Central memory CD4-positive, alpha-beta T cell (primary cell): ENCODE measurements around the gene ATAD2B.

Experiments used
- DNase-seq: peaks from one replicate; pipeline ENCODE4 v3.0.0; 2022

The ATAD2B gene

GRCh38 chr2:23905155-23905554 is 21.8 kb downstream of the ATAD2B start:
- no peak for DNase-seq

- DNase-seq: no peak
These were observed 22.2 kb downstream of the ATAD2B start for GRCh38 chr2:23904692-23905091.

- no peak for DNase-seq
These were observed 22.7 kb downstream of the ATAD2B start for GRCh38 chr2:23904215-23904614.

- no peak for DNase-seq
These were observed 23.9 kb downstream of the ATAD2B start for GRCh38 chr2:23903034-23903433.

- DNase-seq: no peak
These were observed 24.7 kb downstream of the ATAD2B start for GRCh38 chr2:23901966-23902846.

- no peak for DNase-seq
These were observed 26.2 kb downstream of the ATAD2B start for GRCh38 chr2:23900541-23901322.

GRCh38 chr2:23900133-23900532 is 26.8 kb downstream of the ATAD2B start:
- DNase-seq: no peak

GRCh38 chr2:23871206-23871605 is 55.7 kb downstream of the ATAD2B start:
- DNase-seq: no peak

GRCh38 chr2:23867449-23867848 is 59.5 kb downstream of the ATAD2B start:
- no peak for DNase-seq

- no peak for DNase-seq
These were observed 64.1 kb downstream of the ATAD2B start for GRCh38 chr2:23862716-23863426.

GRCh38 chr2:23861952-23862351 is 65.0 kb downstream of the ATAD2B start:
- DNase-seq: no peak

GRCh38 chr2:23859983-23860382 is 66.9 kb downstream of the ATAD2B start:
- no peak for DNase-seq

- no peak for DNase-seq
These were observed 67.7 kb downstream of the ATAD2B start for GRCh38 chr2:23859234-23859633.

GRCh38 chr2:23850564-23851256 is 76.2 kb downstream of the ATAD2B start:
- DNase-seq: no peak

GRCh38 chr2:23844905-23845304 is 82.0 kb downstream of the ATAD2B start:
- DNase-seq: no peak

GRCh38 chr2:23843051-23843976 is 83.6 kb downstream of the ATAD2B start:
- no peak for DNase-seq

GRCh38 chr2:23839919-23840578 is 86.9 kb downstream of the ATAD2B start:
- no peak for DNase-seq

- no peak for DNase-seq
These were observed 87.9 kb downstream of the ATAD2B start for GRCh38 chr2:23838996-23839395.

GRCh38 chr2:23838581-23838980 is 88.3 kb downstream of the ATAD2B start:
- DNase-seq: no peak

GRCh38 chr2:23837871-23838270 is 89.1 kb downstream of the ATAD2B start:
- DNase-seq: no peak

GRCh38 chr2:23836971-23837565 is 89.9 kb downstream of the ATAD2B start:
- no peak for DNase-seq
